Activated naive CD4-positive, alpha-beta T cell treated with anti-CD3 and anti-CD28 coated beads, Interleukin-2, amount 50 U/mL, for 72 hours (primary cell): ENCODE measurements around the gene MSH5. TPM values are rescaled to one million over a fixed set of nuclear protein-coding genes. Genes with fewer than 3 reads are reported as not detected.

ENCODE experiments used
- ATAC-seq, 2 donors: fragments of 150-1000 bp; cut with Tn5 transposase; 2 replicates each; pipeline ENCODE4 v1.10.0; 2021; ENCODE audit warnings: mild to moderate bottlenecking in 2 of 2, moderate library complexity in 2 of 2
- DNase-seq, 2 donors: peaks; one replicate each; pipeline ENCODE4 v3.0.0; 2021 to 2022; ENCODE audit warnings: low spot score in 2 of 2
- H3K27ac Mint-ChIP-seq, 2 donors: one replicate each; pipeline ENCODE4 v1.8.0; 2022; ENCODE audit warnings: mild to moderate bottlenecking in 2 of 2, mixed read lengths in 2 of 2
- H3K36me3 Mint-ChIP-seq, 2 donors: one replicate each; pipeline ENCODE4 v1.8.0; 2022; ENCODE audit warnings: mixed read lengths in 2 of 2
- H3K9me3 Mint-ChIP-seq, 2 donors: one replicate each; pipeline ENCODE4 v1.8.0; 2022; ENCODE audit warnings: mixed read lengths in 2 of 2
- total RNA-seq, 2 donors: library from RNA; stranded (reverse); gene quantifications; one replicate each; pipeline ENCODE4 v1.2.3, GENCODE V29; 2022

Gene MSH5
- total RNA-seq, 2 donors from 2014 or later: 116 to 158 TPM

DNA sequence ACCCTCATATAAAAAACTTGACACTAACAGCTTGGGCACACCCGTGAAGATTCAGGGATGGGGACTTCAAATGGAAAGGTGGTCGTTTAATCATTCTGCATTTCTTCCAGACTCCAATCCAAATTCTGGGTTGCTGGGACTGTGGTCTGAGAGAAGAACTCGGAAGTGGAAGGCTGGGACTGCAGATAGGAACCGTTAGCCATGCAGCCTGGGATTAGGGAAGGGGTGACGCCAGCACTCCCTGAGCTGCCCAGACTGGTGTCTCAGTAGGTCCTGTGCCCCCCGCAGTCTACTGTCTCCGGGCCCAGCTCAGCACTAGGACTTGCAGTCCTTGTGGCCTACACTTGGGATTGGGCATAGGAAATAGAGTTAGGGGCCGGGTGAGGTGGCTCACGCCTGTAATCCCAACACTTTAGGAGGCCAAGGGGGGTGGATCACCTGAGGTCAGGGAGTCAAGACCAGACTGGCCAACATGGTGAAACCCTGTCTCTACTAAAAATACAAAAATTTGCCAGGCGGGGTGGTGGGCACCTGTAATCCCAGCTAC, 3.0 kb upstream of the MSH5 start:
- Mint-ChIP-seq H3K27ac (peak overlapping the region; percentile 88 to 95), H3K9me3 (no peaks in the 10 kb centered on the region), H3K36me3 (peaks cover 55 to 64% of the 10 kb centered on the region in 2 donors)
- no peak for ATAC-seq
- no peak for DNase-seq

DNA sequence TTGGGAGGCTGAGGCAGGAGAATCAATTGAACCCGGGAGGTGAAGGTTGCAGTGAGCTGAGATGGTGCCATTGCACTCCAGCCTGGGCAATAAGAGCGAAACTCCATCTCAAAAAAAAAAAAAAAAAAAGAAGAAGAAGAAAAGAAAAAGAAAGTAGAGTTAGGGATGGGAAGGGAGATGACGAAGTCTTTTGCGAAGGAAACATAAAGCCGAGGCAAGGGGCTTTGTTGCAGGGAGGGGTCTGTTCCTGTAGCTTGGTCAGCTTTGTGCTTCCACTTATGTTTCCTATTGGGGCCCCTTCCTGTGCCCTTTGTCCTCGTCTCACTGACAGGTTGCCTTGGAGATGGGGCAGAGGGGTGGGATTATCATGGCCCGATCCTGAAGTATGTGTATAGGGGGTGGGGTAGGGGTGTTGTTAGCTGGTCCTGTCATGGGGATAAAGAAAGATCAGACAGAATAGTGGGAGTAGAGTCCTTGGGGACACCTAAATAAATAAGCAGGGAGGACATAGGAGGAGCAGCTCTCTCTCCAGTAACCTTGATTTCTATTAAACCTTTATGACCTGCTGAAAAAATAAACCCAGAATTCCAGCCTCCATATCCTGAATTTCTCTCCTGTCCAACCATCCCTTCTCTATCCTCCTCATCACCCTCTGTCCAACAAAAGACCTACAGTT, 2.4 kb upstream of the MSH5 start:
- H3K9me3 Mint-ChIP-seq: no peaks in the 10 kb centered on the region
- no peak for ATAC-seq
- peak overlapping the region; percentile 82 to 95 for H3K27ac Mint-ChIP-seq
- H3K36me3 Mint-ChIP-seq: peaks cover 56 to 62% of the 10 kb centered on the region in 2 donors
- no peak for DNase-seq

DNA sequence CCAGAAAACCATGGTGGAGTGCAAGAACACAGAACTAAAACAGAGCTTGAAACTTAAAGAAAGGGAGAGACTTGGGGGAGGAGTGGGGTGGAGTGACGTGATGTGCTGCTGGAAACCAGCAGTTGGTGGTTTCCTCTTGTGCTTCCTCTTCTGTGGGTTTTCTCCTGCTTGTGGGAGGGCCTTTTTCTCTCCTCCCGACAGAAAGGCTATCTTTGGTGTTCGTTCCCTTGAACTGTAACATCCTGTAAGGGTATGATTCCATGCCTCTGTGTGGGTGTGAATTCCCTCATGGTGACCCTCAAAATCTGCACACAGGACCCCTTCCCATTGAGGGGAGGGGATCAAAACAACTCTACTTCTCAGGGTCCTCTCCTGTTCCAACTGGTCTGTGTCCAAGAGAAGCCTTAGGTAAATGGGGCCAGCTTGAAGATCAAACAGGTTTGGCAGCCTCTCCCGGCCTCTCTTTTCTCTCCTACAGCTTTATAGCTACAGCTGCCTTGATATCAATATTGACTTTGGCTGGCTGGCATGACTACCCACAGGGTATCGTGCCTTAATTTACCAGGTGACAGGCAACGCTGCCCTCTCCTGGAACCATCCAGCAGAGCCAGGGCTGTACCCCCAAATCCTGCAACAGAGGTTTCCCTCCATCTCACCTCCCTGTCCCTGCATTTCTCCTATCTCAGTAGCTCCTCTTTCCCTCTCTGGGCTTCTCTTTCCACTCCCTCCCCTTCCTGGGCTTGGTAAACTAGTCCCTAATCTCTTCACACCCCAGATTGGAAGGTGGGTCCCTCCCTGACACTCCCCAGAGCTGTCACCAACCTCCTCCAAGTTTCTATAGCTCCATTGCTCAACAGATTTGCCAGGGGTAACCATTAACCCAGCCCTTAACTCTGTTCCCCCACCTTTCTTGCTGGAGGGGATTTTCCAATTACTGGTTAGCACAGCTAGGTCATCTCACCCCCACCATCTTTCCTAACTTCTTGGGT, 1.5 kb upstream of the MSH5 start:
- Mint-ChIP-seq H3K27ac (peak overlapping the region; percentile 82 to 95), H3K36me3 (peaks cover 52 to 66% of the 10 kb centered on the region in 2 donors), H3K9me3 (no peaks in the 10 kb centered on the region)
- ATAC-seq: peak; percentile 22 to 23
- DNase-seq: peak; percentile 47 to 69

DNA sequence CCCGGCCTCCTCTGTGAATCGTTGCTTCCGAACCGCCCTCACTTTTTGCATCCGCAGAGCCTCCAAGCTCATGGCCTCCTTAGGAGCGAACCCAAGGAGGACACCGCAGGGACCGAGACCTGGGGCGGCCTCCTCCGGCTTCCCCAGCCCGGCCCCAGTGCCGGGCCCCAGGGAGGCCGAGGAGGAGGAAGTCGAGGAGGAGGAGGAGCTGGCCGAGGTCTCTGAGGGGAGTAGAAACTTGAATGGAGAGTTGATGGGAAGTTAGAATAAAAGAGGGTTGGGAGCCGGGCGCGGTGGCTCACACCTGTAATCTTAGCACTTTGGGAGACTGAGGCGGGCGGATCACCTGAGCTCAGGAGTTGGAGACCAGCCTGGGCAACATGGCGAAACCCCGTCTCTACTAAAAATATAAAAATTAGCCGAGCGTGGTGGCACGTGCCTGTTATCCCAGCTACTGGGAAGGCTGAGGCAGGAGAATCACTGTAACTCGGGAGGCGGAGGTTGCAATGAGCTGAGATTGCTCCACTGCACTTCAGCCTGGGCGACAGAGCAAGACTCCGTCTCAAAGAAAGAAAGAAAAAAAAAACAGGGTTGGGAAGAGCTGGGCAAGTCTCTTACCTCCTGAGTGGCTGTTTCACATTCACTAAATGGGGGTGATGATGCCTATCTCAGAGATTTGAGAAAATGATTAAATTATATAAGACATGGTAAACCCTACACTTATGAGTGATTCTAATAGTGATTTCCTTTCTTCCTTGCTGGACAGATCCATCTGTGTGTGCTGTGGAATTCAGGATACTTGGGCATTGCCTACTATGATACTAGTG, 805 bp downstream of the MSH5 start:
- DNase-seq (no peak), ATAC-seq (no peak)
- Mint-ChIP-seq H3K36me3 (peaks cover 29 to 56% of the 10 kb centered on the region in 2 donors), H3K9me3 (no peaks in the 10 kb centered on the region), H3K27ac (peak overlapping the region; percentile 95 to 98)

DNA sequence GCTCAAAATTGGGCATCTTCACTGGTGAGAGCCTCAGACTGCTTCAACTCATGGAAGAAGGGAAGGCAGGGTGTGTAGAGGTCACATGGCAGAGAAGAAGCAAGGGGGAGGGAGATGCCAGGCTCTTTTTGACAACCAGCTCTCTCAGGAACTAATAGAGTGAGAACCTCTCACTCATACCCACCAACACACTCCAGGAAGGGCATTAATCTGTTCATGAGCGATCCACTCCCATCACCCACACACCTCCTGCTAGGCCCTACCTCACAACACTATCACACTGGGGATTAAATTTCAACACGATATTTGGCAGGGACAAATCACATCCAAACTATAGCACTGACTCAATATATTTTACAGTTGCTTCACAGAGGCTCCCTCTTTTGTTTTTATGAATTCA, 2.0 kb downstream of the MSH5 start:
- DNase-seq (no peak), ATAC-seq (no peak)
- no peaks in the 10 kb centered on the region for H3K9me3 Mint-ChIP-seq
- peaks cover 17 to 48% of the 10 kb centered on the region in 2 donors for H3K36me3 Mint-ChIP-seq
- peak overlapping the region in 1 of 2 donors; percentile 5 for H3K27ac Mint-ChIP-seq

GRCh38 chr6:31742894-31743293, 3.1 kb downstream of the MSH5 start:
- no peak for DNase-seq
- Mint-ChIP-seq H3K36me3 (peaks cover 22 to 55% of the 10 kb centered on the region in 2 donors), H3K27ac (no peak overlapping the region), H3K9me3 (no peaks in the 10 kb centered on the region)
- no peak for ATAC-seq

DNA sequence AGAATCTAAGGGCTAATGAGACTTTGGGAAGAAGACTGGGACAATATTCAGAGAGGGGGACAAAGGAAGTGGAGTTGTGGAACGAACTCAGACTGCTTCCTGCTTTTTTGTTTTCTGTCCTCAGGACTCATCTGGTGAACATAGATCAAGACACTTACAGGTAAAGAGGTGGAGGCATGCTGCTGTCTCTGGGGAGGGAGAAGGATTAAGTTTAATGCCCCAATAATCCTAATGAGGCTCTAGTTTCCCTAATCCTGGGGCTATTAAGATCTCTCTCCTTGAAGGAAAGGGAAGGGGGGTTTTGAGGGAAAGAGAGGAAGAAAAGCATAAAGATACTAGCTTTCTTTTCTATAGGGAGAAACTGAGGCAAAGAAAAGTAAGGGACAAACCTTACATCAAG, 4.6 kb downstream of the MSH5 start:
- Mint-ChIP-seq H3K9me3 (no peaks in the 10 kb centered on the region), H3K36me3 (peaks cover 22 to 58% of the 10 kb centered on the region in 2 donors), H3K27ac (peak overlapping the region in 1 of 2 donors; percentile 17)
- ATAC-seq (no peak), DNase-seq (no peak)

GRCh38 chr6:31749301-31750036, 9.7 kb downstream of the MSH5 start:
- Mint-ChIP-seq H3K36me3 (peaks cover 6 to 15% of the 10 kb centered on the region in 2 donors), H3K9me3 (no peaks in the 10 kb centered on the region), H3K27ac (no peak overlapping the region)
- DNase-seq (no peak), ATAC-seq (no peak)

- DNase-seq (no peak), ATAC-seq (no peak)
- Mint-ChIP-seq H3K9me3 (no peaks in the 10 kb centered on the region), H3K27ac (no peak overlapping the region), H3K36me3 (peaks cover 6 to 10% of the 10 kb centered on the region in 2 donors)
These were observed 10.7 kb downstream of the MSH5 start for GRCh38 chr6:31750411-31751022.

GRCh38 chr6:31752739-31753319, 13.0 kb downstream of the MSH5 start:
- Mint-ChIP-seq H3K36me3 (peaks cover 0 to 5% of the 10 kb centered on the region in 2 donors), H3K27ac (peak overlapping the region; percentile 28 to 33), H3K9me3 (no peaks in the 10 kb centered on the region)
- no peak for DNase-seq
- no peak for ATAC-seq

GRCh38 chr6:31758281-31758680, 18.5 kb downstream of the MSH5 start:
- ATAC-seq: no peak
- peak overlapping the region in 1 of 2 donors; percentile 78 for H3K27ac Mint-ChIP-seq
- H3K9me3 Mint-ChIP-seq: no peaks in the 10 kb centered on the region
- peaks cover 18 to 42% of the 10 kb centered on the region in 2 donors for H3K36me3 Mint-ChIP-seq
- DNase-seq: no peak

DNA sequence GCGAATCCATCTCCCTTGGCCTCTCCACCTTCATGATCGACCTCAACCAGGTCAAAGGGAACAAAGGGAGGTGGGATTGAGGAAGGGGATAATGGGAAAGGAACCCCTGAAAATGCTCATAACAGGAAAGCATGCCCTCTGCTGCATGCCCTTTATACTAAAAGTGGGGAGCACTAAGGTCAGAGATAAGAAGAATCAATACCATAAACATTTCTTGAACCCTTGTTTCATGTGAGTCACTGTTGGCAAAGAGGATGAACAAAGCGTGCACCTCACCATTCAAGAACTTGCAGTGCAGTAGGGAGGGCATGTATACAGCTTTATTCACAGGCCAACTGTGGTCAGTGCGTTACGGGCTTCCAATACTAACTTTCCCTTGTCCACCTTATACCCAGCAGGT, 21.0 kb downstream of the MSH5 start:
- no peak for ATAC-seq
- DNase-seq: no peak
- H3K36me3 Mint-ChIP-seq: peaks cover 25 to 42% of the 10 kb centered on the region in 2 donors
- H3K27ac Mint-ChIP-seq: peak overlapping the region in 1 of 2 donors; percentile 16
- no peaks in the 10 kb centered on the region for H3K9me3 Mint-ChIP-seq

- Mint-ChIP-seq H3K9me3 (no peaks in the 10 kb centered on the region), H3K27ac (no peak overlapping the region), H3K36me3 (peaks cover 25 to 42% of the 10 kb centered on the region in 2 donors)
- ATAC-seq (no peak), DNase-seq (no peak)
These were observed 21.5 kb downstream of the MSH5 start for GRCh38 chr6:31761343-31761742.

- H3K27ac Mint-ChIP-seq: peak within 1 kb of the TSS; percentile 79 to 93
- no peak for DNase-seq
- no peaks in the 10 kb centered on the region for H3K9me3 Mint-ChIP-seq
- H3K36me3 Mint-ChIP-seq: peaks cover 25 to 42% of the 10 kb centered on the region in 2 donors
- ATAC-seq: no peak
These were observed 22.6 kb downstream of the MSH5 start, which contains the start of gene SAPCD1 for GRCh38 chr6:31762356-31762755. TSS of gene SAPCD1 (plus strand) at chr6:31762656. CDS start at chr6:31763055, 399 bp downstream.
